K562 (cell line): ENCODE data around the gene TTC23L. TPM values are rescaled to one million over a fixed set of nuclear protein-coding genes. Genes with fewer than 3 reads are reported as not detected.
A peak's percentile ranks its signal among the peaks of the same experiment; 100 is the strongest.

Experiments
- ARID2 ChIP-seq: fragments of 450-650 bp; IDR thresholded peaks from 2 replicates; pipeline ENCODE4 v1.6.1; 2017; ENCODE audit warnings: antibody characterized with exemption, mild to moderate bottlenecking
- CUX1 ChIP-seq: fragments of 200-800 bp; sonication (Bioruptor generic); IDR thresholded peaks from 2 replicates; pipeline ENCODE4 v1.6.1; 2016; ENCODE audit warnings: missing genetic modification characterization, missing compliant biosample characterization
- HBP1 ChIP-seq: fragments of 450-650 bp; formaldehyde crosslinking; IDR thresholded peaks from 2 replicates; pipeline ENCODE4 v1.4.0; 2022; ENCODE audit warnings: missing genetic modification characterization
- HDAC6 ChIP-seq: IDR thresholded peaks from 2 replicates; pipeline ENCODE4 v1.6.1; 2012; ENCODE audit warnings: low read depth, mild to moderate bottlenecking, control low read depth, inconsistent platforms, low read length, moderate library complexity
- IRF2 ChIP-seq: sonication (generic); formaldehyde crosslinking; IDR thresholded peaks from 2 replicates; pipeline ENCODE4 v1.8.1; 2022; ENCODE audit warnings: mild to moderate bottlenecking, missing genetic modification reagents
- MEIS2 ChIP-seq: fragments of 450-650 bp; IDR thresholded peaks from 2 replicates; pipeline ENCODE4 v1.6.1; 2014; ENCODE audit warnings: mild to moderate bottlenecking; ENCODE audit not compliant: partially characterized antibody
- PPARD ChIP-seq: fragments of 250-450 bp; sonication (Bioruptor Pico); IDR thresholded peaks from 2 replicates; pipeline ENCODE4 v1.8.0; 2022; ENCODE audit warnings: inconsistent platforms, mild to moderate bottlenecking, moderate library complexity
- ZNF253 ChIP-seq: fragments of 250-450 bp; sonication (Bioruptor Pico); conservative IDR thresholded peaks from 2 replicates; pipeline ENCODE4 v1.6.1; 2021; ENCODE audit warnings: mild to moderate bottlenecking
- polyA plus RNA-seq, 8 experiments: library from polyadenylated mRNA; depleted of rRNA in 4 of 8; stranded (reverse) in 5 of 8; unstranded in 3 of 8; fragments of >200 nt; fragmentation: Nextera tagmentation in 2 of 8; fragmentation: Illumina TruSeq in 1 of 8; extraction: Ambion mirVana in 2 of 8; extraction: Trizol in 1 of 8; gene quantifications; 2 replicates each; pipeline versions ENCODE4 v1.2.1 to v1.2.3, GENCODE V29; 2011 to 2014; ENCODE audit warnings: inconsistent platforms in 1 of 8, missing spikeins in 1 of 8
- total RNA-seq, 7 experiments: library from RNA; depleted of rRNA in 6 of 7; stranded (reverse); fragments of >200 nt in 6 of 7; fragmentation: Illumina TruSeq in 2 of 7; extraction: Trizol in 2 of 7; gene quantifications; 2 replicates each; pipeline versions ENCODE4 v1.2.1 to v1.2.3, GENCODE V29; 2011 to 2021; ENCODE audit warnings: low replicate concordance in 1 of 7
- TF ChIP-seq, protein P1 (sequence below): fragments of 450-650 bp; IDR thresholded peaks from 2 replicates; pipeline ENCODE4 v1.6.1; 2017; ENCODE audit warnings: antibody characterized with exemption, mild to moderate bottlenecking
- TF ChIP-seq, protein P2 (sequence below): fragments of 450-650 bp; IDR thresholded peaks from 2 replicates; pipeline ENCODE4 v1.6.1; 2016; ENCODE audit warnings: borderline replicate concordance
- TF ChIP-seq, protein P3 (sequence below), 2 experiments: fragments of 450-650 bp; IDR thresholded peaks; 2 replicates each; pipeline ENCODE4 v1.6.1; 2016

TTC23L gene
- total and polyA plus RNA-seq, 9 of the 15 experiments (the other 6 are each of a cell fraction or from before 2014, with no cell fraction given), result 0.03 to 0.32 (median 0.14) TPM; not detected in 2

DNA sequence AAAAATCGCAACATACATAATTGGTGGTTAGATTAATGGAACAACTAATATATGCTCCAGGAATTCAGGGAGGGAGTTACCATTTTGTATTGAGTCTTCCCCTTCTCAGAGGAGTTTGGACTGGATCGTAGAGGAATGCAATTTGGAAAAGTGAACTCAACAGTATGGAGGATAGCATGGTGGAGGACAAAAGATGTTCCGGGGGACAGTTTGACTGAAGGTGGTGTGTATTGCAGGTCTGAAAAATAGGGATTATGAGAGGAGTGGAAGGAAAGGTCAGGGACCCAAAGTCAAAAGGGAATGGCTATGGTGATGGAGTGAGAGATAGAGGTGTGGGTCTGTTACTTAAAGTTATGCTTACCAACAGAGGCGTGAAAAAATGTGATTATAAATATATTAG lies 91.9 kb downstream of the TTC23L start (continued):
- TF ChIP-seq, protein P1, sequence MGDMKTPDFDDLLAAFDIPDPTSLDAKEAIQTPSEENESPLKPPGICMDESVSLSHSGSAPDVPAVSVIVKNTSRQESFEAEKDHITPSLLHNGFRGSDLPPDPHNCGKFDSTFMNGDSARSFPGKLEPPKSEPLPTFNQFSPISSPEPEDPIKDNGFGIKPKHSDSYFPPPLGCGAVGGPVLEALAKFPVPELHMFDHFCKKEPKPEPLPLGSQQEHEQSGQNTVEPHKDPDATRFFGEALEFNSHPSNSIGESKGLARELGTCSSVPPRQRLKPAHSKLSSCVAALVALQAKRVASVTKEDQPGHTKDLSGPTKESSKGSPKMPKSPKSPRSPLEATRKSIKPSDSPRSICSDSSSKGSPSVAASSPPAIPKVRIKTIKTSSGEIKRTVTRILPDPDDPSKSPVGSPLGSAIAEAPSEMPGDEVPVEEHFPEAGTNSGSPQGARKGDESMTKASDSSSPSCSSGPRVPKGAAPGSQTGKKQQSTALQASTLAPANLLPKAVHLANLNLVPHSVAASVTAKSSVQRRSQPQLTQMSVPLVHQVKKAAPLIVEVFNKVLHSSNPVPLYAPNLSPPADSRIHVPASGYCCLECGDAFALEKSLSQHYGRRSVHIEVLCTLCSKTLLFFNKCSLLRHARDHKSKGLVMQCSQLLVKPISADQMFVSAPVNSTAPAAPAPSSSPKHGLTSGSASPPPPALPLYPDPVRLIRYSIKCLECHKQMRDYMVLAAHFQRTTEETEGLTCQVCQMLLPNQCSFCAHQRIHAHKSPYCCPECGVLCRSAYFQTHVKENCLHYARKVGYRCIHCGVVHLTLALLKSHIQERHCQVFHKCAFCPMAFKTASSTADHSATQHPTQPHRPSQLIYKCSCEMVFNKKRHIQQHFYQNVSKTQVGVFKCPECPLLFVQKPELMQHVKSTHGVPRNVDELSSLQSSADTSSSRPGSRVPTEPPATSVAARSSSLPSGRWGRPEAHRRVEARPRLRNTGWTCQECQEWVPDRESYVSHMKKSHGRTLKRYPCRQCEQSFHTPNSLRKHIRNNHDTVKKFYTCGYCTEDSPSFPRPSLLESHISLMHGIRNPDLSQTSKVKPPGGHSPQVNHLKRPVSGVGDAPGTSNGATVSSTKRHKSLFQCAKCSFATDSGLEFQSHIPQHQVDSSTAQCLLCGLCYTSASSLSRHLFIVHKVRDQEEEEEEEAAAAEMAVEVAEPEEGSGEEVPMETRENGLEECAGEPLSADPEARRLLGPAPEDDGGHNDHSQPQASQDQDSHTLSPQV, result no peak
- TF ChIP-seq HBP1 (CRISPR knock-in tag), result no peak
- peak; percentile 57; the same call in 1 of the 2 replicates for TF ChIP-seq ARID2
- no peak for TF ChIP-seq CUX1
- TF ChIP-seq, protein P2, sequence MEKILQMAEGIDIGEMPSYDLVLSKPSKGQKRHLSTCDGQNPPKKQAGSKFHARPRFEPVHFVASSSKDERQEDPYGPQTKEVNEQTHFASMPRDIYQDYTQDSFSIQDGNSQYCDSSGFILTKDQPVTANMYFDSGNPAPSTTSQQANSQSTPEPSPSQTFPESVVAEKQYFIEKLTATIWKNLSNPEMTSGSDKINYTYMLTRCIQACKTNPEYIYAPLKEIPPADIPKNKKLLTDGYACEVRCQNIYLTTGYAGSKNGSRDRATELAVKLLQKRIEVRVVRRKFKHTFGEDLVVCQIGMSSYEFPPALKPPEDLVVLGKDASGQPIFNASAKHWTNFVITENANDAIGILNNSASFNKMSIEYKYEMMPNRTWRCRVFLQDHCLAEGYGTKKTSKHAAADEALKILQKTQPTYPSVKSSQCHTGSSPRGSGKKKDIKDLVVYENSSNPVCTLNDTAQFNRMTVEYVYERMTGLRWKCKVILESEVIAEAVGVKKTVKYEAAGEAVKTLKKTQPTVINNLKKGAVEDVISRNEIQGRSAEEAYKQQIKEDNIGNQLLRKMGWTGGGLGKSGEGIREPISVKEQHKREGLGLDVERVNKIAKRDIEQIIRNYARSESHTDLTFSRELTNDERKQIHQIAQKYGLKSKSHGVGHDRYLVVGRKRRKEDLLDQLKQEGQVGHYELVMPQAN, result no peak
- no peak for TF ChIP-seq IRF2 (CRISPR knock-in tag)
- TF ChIP-seq, protein P3, sequence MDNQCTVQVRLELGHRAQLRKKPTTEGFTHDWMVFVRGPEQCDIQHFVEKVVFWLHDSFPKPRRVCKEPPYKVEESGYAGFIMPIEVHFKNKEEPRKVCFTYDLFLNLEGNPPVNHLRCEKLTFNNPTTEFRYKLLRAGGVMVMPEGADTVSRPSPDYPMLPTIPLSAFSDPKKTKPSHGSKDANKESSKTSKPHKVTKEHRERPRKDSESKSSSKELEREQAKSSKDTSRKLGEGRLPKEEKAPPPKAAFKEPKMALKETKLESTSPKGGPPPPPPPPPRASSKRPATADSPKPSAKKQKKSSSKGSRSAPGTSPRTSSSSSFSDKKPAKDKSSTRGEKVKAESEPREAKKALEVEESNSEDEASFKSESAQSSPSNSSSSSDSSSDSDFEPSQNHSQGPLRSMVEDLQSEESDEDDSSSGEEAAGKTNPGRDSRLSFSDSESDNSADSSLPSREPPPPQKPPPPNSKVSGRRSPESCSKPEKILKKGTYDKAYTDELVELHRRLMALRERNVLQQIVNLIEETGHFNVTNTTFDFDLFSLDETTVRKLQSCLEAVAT (IDR thresholded peaks at IDR 0.05), result peak in 1 of 2 experiments; percentile 73; a peak in 1 of 4 replicates
- no peak for TF ChIP-seq ZNF253
- TF ChIP-seq HDAC6, result no peak
- TF ChIP-seq PPARD (CRISPR knock-in tag), result no peak
- no peak for TF ChIP-seq MEIS2
- TF ChIP-seq, all 486 proteins: peak for 16
